GM19467 (cell line): Measurements from ENCODE around the gene EML4.
A peak's percentile ranks its signal among the peaks of the same experiment; 100 is the strongest.
"Not testable (repeated sequence)": the region's sequence is repeated elsewhere in the genome, so short reads cannot be mapped to it uniquely, and the experiment has no call there.

Experiments used
- ATAC-seq: cut with Tn5 transposase; IDR thresholded peaks from one replicate; pipeline ENCODE4 v1.9.1; 2021; ENCODE audit warnings: mild to moderate bottlenecking, moderate library complexity; ENCODE audit not compliant: unreplicated experiment

EML4 gene, protein sequence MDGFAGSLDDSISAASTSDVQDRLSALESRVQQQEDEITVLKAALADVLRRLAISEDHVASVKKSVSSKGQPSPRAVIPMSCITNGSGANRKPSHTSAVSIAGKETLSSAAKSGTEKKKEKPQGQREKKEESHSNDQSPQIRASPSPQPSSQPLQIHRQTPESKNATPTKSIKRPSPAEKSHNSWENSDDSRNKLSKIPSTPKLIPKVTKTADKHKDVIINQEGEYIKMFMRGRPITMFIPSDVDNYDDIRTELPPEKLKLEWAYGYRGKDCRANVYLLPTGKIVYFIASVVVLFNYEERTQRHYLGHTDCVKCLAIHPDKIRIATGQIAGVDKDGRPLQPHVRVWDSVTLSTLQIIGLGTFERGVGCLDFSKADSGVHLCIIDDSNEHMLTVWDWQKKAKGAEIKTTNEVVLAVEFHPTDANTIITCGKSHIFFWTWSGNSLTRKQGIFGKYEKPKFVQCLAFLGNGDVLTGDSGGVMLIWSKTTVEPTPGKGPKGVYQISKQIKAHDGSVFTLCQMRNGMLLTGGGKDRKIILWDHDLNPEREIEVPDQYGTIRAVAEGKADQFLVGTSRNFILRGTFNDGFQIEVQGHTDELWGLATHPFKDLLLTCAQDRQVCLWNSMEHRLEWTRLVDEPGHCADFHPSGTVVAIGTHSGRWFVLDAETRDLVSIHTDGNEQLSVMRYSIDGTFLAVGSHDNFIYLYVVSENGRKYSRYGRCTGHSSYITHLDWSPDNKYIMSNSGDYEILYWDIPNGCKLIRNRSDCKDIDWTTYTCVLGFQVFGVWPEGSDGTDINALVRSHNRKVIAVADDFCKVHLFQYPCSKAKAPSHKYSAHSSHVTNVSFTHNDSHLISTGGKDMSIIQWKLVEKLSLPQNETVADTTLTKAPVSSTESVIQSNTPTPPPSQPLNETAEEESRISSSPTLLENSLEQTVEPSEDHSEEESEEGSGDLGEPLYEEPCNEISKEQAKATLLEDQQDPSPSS

DNA sequence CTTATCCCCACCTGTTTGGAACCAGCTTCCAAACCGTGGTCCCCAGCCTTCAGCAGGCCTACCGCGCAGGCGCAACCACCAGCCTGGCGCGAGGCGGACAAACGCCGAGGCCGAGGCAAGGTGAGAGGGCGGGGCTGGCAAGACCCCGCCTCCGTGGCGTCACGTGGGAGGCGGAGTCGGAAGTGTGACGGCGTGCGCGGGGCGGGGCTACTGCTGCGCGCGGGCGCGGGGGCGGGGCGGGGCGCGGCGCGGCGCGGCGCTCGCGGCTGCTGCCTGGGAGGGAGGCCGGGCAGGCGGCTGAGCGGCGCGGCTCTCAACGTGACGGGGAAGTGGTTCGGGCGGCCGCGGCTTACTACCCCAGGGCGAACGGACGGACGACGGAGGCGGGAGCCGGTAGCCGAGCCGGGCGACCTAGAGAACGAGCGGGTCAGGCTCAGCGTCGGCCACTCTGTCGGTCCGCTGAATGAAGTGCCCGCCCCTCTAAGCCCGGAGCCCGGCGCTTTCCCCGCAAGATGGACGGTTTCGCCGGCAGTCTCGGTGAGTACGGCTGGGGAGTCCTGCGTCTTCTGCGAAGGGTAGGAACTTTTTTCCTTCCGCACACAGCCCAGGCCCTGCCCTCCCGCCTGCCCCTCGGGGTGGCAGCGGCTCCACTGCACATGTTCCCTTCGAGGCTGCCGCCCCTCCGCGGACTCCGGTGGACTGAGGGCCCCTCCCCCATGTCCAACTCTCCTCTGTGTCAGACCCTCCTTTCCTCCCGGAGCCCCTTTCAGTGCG is at the start of gene EML4:
Gene EML4, plus strand, starts transcription at position 254 of the 774 bp plus-strand sequence. Its CDS starts 259 bp downstream, at position 513.
- peak; percentile 69 for ATAC-seq

DNA sequence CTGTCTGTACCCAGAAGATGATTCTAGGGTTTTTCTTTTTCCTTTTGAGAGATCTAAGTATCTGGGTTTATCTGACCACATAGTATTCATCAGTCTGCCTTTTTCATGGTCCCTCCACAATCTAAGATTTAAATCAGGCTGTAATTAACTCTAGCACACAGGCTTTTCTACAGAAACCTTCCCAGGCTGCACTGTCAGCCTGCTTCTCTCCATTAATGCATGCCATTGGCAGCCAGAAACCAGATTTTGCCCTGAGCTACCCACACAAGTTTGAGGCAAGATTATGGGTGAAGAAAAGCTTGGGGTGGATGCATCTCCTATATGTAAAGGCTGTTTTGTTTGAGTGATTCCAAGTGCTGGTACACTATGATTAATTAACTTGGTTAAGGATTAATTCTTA is 45.7 kb upstream of the EML4 start:
- no peak for ATAC-seq

DNA sequence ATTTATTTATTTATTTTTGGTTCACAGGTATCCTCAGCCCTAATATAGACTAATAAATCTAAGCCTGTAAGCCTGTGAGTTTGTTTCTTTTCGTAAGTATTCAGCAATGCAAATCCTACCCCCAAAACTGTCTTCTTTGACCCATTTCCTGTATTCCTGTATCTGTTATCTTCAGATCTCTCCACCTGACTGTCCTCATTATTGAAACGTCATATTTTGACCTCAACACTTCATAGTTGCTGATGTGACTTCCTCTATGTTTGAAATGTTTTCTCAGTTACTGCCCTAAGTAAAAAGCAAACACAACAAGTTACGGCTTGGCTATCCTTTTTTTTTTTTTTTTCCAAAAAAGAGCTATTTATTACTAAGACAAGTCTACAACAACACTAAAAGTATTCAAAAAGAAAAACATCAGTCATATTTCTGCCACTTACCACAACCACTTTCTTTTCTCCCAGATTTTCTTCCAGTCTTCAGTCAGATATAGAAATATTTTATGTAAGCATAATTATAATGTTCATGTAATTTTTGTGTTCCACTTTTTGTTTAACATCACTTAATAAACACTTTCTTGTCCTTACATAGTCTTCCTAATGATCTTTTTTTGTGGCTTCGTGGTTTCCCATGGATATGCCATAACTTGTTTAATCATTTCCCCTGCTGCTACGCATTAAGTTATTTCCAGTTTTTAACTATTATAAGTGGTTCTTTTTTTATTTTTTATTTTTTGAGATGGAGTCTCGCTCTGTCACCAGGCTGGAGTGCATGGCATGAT is 45.0 kb upstream of the EML4 start:
- ATAC-seq: peak; percentile 43

DNA sequence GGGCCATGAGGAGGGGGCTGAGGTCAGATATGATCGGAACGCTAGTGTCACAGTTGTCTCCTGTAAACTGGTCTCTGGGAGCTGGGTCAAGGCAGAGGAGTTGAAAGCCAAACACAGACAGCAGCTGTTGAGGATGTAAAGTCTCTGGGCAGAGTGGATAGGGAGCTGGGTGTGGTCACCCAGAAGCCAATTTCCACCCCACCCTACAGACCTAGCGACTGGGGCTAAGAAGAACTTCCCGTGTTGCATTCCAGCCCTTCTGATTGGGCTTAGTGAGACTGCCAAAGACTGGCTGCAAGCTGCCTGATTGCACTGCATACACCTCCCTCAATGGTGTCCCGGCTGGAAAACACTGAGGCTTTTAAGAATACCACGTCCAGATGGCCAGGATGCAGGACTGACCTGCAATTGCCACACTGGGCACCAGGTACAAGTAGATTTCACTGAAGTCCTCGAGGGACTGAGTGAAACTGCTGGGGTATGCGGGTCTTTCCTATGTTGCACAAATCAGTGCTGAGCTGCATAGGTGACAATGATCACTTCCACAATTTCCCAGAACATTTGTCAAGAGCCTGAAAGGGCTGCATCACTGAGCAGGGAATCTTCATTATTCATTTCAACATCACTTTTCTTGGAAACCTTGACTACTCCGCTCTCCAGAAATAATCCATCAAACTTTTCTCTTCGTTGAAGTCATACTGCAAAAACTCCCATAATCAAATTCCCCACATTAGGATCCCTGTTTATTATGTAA is 43.1 kb upstream of the EML4 start:
- ATAC-seq: no peak

DNA sequence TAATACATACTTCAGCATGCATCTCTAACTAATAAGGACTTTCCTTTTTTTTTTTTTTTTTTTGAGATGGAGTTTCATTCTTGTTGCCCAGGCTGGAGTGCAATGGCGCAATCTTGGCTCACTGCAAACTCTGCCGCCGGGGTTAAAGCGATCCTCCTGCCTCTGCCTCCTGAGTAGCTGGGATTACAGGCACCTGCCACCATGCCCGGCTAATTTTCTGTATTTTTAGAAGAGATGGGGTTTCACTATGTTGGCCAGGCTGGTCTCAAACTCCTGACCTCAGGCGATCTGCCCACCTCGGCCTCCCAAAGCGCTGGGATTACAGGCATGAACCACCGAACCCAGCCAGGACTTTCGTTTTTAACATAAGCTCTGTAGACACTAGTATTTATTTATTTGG is 42.3 kb upstream of the EML4 start:
- not testable (repeated sequence) for ATAC-seq

DNA sequence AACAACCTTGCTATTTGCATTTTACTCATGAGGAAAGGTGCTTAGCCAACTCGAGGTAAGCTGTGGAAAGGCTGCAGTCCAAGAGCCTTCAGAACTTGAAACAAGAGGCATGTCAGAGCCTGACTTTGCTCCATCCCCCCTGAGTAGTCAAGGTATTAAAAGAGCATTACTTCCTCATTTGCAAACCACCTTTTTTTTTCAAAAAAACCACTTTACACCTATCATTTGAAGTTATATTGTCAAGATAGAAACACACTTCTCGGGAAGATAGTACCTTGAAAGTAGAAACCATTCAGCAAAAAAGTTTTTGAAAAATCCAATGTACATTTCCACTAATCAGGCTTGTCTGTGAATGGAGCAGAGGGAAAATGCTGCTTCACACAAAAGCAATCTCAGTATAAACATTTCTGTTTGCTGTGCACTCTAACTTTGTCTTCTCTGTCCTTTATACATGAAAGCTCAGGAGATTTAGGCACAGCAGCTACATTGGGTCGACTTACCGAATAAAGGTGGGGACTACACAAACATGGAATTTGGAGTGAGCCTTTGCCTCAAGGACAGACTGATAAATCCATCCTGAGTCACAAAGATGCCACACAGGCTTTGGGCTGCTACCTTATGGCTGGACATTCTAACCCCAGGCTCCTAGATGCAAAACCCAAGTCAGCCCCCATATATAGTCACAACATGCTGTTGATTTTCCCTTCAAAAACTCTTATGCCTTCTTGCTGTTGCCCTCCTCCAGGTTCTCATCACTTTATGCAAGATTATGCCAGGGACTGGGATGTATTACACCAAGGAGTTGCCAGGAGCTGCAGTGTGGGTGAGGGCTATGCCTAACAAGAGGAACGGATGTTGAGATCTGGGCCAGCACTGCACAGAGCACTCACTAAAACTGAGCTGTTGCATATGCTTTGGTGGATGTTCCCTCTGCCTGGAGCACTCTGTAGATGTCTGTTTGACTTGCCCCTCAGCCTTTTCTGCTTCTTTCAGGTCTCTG is 41.4 kb upstream of the EML4 start:
- peak; percentile 50 for ATAC-seq

DNA sequence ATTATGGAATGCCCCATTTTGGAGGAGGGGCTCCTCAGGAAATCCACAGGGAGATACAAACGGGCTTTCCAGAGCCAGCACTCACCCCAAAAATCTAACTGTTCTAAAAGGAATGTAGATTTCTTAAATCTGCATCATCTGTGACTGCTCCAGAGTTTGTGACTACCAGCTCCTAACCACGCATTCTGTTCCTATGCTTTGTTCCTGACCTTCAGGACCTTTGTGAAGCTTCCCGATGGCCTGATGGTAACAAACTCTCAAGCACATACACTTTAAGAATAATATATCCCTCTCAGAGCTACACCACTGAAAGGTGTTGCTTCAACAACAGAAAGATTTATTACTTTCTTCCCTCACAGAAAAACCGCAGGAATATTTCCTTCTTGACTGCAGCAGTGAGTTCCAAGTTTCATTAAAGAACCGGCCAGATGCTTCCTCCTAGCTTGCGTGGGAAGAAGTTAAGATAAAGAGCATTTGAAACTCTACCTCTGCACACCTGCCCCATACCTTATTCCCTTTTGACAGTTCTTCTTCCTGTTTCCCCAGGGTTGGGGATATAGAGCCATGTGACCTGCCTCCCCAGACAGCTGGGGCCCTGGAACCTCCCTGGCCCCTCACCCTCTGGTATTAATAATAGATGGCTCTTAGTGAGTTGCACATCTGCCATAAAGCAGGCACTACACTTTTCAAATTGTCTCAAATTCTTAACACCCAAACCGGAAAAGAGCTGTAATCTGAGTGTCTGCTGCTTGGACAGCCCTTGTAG is 40.2 kb upstream of the EML4 start:
- ATAC-seq: no peak

DNA sequence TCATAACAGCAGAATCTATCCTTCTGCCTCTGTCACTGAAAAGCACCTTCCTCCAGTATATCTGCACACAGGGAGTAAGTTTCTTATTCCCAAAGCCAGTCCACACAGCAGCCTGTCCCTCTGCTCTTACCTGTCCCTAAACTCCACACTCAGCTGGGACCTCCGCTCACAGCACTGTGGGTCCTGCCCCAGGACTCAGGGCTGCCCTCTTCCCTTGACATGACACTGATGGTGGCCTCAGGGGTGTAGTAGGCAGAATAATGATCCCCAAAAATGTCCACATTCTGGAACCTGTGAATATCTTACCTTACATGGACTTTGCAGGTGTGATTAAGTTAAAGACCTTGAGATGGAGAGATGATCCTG is 39.7 kb upstream of the EML4 start:
- ATAC-seq: no peak

DNA sequence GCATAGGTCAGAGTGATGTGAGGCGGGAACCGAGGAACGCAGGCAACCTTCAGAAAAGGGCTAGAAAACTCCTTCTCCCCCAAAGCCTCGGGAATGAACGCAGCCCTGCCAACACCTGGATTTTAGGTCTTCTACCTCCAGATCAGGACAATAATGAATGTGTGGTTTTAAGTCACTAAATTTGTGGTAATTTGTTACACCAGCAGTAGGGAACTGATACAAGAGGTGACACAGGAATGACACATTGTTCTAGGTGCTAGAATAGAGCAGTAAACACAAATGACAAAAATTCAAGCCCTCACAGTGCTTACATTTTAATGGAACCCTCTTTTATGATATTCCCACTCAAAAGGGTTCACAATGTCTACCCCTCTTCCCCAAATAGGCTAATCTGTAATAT is 39.2 kb upstream of the EML4 start:
- no peak for ATAC-seq

DNA sequence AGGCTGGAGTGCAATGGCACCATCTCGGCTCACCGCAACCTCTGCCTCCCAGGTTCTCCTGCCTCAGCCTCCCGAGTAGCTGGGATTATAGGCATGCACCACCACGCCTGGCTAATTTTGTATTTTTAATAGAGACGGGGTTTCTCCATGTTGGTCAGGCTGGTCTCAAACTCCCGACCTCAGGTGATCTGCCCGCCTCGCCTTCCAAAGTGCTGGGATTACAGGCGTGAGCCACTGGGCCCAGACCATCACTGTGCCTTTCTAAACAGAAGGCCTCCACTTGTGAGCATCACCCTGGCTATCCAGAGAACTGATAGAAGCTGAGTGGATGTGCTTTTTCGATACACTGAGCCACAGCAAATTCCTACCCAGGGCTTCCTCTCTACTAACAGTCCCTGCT is 38.3 kb upstream of the EML4 start:
- not testable (repeated sequence) for ATAC-seq

DNA sequence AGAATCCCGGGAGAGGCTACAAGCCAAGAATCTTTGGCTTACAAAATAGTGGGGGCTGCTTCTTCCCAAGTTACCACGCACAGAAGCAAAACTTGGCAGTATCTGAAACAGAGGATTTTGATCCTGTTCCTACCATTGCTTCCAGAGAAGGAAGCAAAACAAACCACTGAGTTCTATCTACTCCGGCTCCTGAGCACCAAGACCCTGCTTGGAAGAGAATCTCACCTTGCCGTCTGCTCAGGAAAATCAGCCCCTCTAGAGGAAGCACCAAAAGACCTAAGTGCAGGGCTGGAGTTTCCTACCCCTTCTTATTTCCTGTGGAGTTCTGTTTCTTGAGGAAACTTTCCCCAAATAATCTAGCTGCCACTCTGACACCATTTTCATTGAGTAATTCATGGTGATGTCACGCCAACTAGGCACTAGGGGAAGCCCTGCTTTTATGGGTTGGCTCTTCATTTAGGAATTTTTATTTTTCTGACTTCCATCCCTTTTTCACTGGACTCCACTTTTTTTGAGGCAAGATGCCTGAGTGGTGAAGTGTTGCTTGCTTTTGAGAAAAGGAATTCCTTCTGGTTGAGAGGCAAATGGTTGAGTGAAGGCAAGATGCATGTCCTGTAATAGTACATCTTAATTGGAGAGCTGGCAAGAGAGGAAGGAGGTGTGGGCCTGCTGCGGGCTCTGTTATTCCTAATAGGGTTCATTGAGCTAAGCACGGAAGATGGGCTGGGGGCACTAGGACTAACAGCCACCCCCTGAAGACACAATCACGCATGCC is 36.8 kb upstream of the EML4 start:
- no peak for ATAC-seq

DNA sequence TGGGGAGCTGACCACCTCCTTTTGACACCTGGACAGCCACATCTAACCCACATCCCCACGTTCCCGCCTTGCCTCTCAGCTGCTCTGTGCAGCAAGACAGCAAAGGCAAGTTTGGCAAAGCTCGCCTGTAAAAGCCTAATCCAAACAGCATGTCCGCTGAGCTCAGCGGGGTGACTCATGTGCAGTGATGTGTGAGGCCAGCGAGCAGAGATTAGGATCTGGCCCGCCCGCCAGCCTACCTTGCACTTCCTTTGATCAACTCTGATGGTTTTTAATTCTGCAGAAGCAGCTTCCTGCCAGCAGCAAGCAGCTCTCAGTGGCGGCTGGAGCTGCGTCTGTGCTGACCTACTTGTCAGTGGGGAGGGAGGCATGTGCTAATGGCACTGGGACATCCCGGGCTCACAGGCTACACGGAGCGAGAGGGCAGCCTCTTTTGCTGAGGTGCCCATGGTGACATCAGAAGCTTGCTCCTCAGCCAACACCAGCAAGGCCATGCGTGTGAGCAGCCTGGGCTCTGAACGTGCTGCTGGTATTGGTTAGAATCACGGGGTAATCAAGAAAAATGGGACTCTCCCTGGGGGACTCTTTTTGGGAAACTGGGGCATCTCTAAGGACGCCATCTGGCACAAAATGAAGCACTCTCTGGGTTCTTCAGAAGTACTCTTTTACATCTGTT is 36.0 kb upstream of the EML4 start:
- peak; percentile 86 for ATAC-seq

DNA sequence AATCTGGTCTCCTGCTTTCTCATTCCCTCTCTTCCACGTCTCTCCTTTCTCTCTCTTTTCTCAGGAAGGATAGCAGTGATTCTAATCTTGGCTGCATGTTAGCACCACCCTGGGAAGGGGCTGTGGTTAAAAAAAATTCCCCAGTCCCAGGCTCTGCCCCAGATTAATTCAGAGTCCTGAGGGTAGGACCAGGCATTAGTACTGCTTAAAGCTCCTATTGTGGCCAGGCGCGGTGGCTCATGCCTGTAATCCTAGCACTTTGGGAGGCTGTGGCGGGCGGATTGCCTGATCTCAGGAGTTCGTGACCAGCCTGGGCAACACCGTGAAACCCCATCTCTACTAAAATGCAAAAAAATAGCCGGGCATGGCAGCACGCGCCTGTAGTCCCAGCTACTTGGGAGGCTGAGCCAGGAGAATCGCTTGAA is 35.4 kb upstream of the EML4 start:
- ATAC-seq: no peak

DNA sequence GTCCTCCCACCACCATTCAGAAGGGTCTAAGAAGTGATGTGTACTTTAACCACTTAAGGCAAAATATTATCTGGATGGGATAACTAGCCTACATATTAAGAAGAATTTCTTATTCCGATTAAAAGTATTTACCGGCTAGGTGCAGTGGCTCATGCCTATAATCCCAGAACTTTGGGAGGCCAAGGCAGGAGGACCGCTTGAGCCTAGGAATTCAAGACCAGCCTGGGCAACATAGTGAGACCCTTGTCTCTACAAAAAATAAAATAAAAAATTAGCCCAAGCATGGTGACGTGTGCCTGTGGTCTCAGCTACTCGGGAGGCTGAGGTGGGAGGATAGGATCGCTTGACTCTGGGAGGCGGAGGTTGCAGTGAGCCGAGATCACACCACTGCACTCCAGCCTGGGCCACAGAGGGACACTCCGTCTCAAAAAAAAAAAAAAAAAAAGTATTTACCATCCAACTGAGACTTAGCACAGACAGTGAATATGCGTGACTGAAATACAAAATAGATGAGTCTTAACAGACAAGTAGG is 34.7 kb upstream of the EML4 start:
- not testable (repeated sequence) for ATAC-seq

DNA sequence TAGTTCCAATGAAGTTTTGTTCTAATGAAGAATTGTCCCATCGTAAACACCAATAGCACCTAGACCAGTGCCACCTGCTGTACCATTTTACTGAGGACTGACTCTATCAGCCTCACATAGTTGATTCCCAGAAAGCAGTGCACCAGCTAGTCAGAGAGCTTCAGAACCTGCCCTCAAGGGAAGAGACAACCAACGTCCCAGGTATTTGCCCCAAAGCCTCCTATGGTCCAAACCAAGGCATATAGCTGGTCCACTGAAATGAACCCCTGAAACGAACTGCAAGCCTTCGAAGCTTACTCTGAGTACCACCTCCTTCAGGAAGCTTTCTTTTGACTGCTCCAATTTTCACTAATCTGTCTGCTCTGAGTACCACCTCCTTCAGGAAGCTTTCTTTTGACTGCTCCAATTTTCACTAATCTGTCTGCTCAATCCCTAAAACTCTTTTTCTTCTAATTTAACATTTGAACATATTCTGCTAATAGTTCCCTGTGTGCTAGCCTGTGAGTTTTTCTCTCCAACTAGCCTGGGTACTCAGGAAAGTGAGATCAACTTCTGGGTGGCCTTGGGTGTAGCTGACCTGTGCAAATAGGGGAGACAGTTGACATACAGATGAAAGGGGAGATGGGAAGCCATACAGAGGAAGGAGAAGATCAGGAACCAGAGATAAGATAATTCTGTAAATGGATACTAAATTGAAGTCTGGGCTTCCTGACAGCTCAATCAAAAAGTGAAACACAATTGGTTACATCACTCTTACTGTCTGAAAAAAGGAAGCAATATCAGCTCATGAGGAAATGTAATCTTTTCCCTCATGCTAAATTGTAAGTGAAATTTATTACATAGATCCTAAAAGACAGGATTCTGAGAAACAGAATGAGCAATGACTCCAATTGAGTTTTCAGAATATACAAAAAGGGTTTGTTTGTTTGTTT is 33.5 kb upstream of the EML4 start:
- no peak for ATAC-seq
